HUES64 (cell line): ENCODE data around the gene CCDC146.

Experiments used
- H3K27ac ChIP-seq: 2 replicates; pipeline ENCODE4 v1.7.0; 2013; ENCODE audit warnings: low read depth, low read length, inconsistent platforms
- H3K27me3 ChIP-seq: 2 replicates; pipeline ENCODE4 v1.6.1; 2013; ENCODE audit warnings: mild to moderate bottlenecking, low read length; ENCODE audit not compliant: insufficient read depth
- H3K36me3 ChIP-seq: 2 replicates; pipeline ENCODE4 v1.6.1; 2013; ENCODE audit warnings: mild to moderate bottlenecking, low read length; ENCODE audit not compliant: insufficient read depth
- H3K4me1 ChIP-seq: 2 replicates; pipeline ENCODE4 v1.6.1; 2013; ENCODE audit warnings: mild to moderate bottlenecking, low read length, moderate library complexity; ENCODE audit not compliant: insufficient read depth
- H3K4me3 ChIP-seq: 2 replicates; pipeline ENCODE4 v1.5.1; 2013; ENCODE audit warnings: mild to moderate bottlenecking, low read length, moderate library complexity
- H3K9ac ChIP-seq: 2 replicates; pipeline ENCODE4 v1.6.1; 2013; ENCODE audit warnings: mild to moderate bottlenecking, low read depth, low read length
- H3K9me3 ChIP-seq: 2 replicates; pipeline ENCODE4 v1.6.1; 2013; ENCODE audit warnings: low read depth, low read length; ENCODE audit not compliant: insufficient read depth
- WGBS: fragments of 150-250, 120-280 bp; methylation state at CpG from one replicate; pipeline ENCODE4 v1.1.7; 2013; ENCODE audit warnings: missing lambda C conversion rate; 5-methylcytosine and 5-hydroxymethylcytosine counted together

The CCDC146 gene

DNA sequence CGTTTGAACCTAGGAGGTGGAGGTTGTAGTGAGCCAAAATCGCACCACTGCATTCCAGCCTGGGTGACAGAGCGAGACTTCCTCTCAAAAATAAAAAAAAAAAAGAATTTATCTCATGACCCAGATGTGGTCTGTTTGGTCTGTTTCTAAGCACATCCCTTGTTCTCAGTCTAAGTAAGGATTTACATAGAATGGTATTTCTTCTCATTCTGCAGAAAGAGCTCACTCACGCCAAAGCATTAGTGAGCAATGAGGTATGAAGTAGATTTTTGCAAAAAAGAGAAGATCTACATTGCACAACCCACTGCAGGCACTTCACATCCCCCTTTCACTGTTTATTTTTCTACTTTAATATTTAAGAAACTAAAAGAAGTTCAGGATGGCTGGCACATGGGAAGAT, 153.7 kb downstream of the CCDC146 start:
- Histone ChIP-seq H3K4me1 (peaks cover 4% of the 10 kb centered on the region; the same call in 1 of the 2 replicates), H3K4me3 (no peak overlapping the region), H3K36me3 (no peaks in the 10 kb centered on the region), H3K27ac (no peak overlapping the region), H3K9me3 (no peaks in the 10 kb centered on the region), H3K27me3 (no peaks in the 10 kb centered on the region), H3K9ac (no peak overlapping the region)
- WGBS: 100% methylated on average over 1 of the region's 4 CpGs

DNA sequence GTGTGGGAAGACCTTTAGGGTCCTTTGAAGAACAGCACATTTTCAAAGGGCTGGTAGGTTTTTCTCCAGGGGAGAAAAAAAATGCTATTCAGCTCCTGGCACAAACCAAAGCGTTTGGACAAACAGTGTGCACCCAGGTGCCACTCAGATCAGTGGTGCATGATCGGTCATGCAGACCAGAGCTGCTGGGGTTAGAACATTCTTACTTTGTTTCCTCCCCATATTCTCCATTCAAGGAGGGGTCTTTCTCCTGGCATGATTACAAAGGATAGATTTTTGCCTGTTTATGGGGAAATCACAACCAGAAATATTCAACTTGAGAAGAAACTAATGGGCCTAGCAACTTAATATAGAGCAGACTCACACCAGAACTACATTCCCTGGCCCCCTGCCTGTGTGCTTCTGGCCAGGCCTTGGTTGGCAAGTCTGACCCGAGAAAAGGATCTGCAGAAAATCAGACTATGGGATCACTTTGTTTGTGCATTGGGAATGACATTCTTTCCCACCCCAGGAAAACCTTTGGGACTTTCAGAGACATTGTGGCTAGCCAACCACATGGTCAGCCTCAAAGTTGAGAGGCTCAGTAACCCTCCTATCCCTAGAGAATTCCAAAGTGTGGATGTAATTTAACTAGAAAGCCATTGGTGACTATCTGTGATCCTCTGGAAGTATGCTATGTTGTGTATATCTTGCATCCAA, 159.5 kb downstream of the CCDC146 start:
- Histone ChIP-seq H3K36me3 (no peaks in the 10 kb centered on the region), H3K9ac (no peak overlapping the region), H3K9me3 (no peaks in the 10 kb centered on the region), H3K27me3 (no peaks in the 10 kb centered on the region), H3K4me1 (peaks cover 4% of the 10 kb centered on the region; the same call in 1 of the 2 replicates), H3K4me3 (no peak overlapping the region), H3K27ac (no peak overlapping the region)
- 89% methylated on average over 3 of the region's 3 CpGs for WGBS

DNA sequence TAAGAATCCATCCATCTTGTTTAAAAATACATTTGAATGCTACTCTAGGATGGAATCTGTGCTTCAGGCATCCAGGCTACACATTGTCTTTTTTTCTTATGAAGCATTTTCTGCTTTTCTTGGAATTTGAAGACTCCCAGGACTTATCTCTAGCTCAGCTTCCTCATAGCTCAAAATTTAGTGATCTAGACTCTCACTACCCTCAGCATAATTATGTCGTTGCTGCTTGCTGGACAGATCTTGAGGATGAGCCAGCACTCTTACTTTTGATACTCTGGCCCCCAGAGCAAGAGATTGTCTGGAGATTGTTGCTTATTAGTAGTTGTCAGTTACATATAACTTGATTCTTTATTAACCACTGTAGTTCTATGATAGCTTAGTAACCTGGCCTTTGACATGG, 160.5 kb downstream of the CCDC146 start:
- Histone ChIP-seq H3K9ac (no peak overlapping the region), H3K4me3 (no peak overlapping the region), H3K9me3 (no peaks in the 10 kb centered on the region), H3K36me3 (no peaks in the 10 kb centered on the region), H3K4me1 (no peaks in the 10 kb centered on the region; the same call in 1 of the 2 replicates), H3K27me3 (no peaks in the 10 kb centered on the region), H3K27ac (no peak overlapping the region)
- 88% methylated on average over 1 of the region's 1 CpG for WGBS

DNA sequence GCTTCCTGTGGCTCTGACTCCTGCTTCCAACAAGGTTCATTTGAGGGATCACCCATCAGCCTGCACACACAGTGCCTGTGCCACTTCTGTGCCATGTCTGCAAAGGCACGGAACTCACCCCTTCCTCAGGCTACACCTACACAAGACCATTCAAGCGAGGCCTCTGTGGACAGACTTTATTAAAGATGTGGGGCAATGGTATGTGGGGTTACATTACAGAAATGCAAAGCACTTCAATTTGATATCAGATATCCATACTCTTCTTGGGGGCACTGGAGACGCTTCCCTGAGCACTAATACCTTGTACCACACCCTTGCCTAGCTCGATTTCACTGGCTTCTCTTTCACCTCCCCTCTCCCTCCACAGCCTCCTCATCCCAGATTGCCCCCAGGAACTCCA, 161.6 kb downstream of the CCDC146 start:
- 91% methylated on average over 3 of the region's 4 CpGs for WGBS
- no peaks in the 10 kb centered on the region for H3K4me1 ChIP-seq
- H3K9me3 ChIP-seq: no peaks in the 10 kb centered on the region
- H3K9ac ChIP-seq: no peak overlapping the region
- no peak overlapping the region for H3K4me3 ChIP-seq
- H3K27me3 ChIP-seq: no peaks in the 10 kb centered on the region
- no peaks in the 10 kb centered on the region for H3K36me3 ChIP-seq
- no peak overlapping the region for H3K27ac ChIP-seq

DNA sequence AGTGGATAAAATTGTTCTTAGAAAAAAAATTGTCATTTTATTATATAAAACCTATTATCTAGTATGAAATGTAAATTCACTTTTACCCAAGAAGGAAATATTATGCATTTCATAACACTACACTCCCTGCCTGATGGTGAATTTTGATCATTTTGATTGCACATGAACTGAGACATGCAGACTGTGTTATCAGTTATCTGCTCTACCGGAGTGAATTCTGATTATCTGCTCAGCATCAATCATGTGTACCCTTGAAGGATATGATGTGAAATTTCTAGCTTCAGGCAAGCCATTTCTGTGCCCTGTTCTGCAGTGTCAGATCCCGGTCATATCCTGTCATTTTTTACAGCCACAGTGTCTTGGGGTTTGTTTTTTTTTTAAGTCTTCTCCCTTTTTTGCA, 162.2 kb downstream of the CCDC146 start:
- Histone ChIP-seq H3K27ac (no peak overlapping the region), H3K9me3 (no peaks in the 10 kb centered on the region), H3K4me3 (no peak overlapping the region), H3K9ac (no peak overlapping the region), H3K36me3 (no peaks in the 10 kb centered on the region), H3K27me3 (no peaks in the 10 kb centered on the region), H3K4me1 (no peaks in the 10 kb centered on the region)
- WGBS: 87% methylated on average over 2 of the region's 2 CpGs

DNA sequence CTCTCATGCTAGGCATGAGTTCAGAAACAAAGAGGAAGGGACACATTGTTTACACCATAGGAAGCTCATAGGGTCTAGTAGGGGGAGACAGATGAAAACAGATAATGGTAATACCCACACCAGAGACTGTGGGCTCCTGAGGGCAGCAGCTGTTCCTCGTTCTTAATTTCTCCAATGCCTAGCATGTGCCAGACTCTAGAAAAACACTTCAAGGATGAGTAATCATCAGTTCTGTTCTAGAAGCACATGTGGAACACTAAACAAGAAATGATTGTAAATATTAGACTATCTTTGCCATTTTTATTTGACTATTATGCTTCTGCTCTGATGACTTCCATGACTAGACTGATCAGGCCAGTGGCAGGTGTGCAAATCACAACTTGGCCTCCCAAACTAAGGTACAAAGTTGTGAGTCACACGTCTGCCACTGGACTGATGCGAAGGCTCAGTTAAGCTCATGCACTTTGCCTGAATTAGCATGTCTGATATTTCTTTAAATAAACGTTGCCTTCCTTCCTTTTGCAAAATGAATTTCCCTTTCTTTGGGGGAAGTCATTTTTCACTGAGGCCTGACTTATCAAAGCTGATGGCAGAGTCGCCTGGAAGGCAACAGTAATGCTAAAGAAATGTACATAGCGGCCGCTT, 166.4 kb downstream of the CCDC146 start:
- Histone ChIP-seq H3K4me3 (no peak overlapping the region), H3K27me3 (no peaks in the 10 kb centered on the region), H3K27ac (no peak overlapping the region), H3K9ac (no peak overlapping the region), H3K9me3 (no peaks in the 10 kb centered on the region), H3K4me1 (no peaks in the 10 kb centered on the region), H3K36me3 (no peaks in the 10 kb centered on the region)
- WGBS: 88% methylated on average over 7 of the region's 7 CpGs

DNA sequence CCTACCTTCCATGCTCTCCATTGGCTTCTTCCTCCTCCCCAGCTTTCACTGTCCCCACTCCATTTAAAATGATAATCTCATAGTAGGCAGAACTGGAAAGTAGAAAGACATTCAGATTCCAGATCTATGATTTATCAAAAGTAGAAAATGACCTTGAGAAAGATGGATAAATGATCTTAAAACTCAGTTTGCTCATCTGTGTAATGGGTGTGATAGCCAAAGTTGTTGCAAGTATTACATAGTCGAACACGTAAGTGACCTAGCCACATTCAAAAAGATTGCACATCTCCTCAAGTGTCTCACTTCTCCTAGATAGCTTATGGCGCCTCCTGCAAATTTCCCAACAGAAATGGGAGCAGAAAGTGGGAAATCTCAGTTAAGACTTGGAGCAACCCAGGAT, 167.0 kb downstream of the CCDC146 start:
- Histone ChIP-seq H3K27ac (no peak overlapping the region), H3K36me3 (no peaks in the 10 kb centered on the region), H3K9ac (no peak overlapping the region), H3K9me3 (no peaks in the 10 kb centered on the region), H3K4me1 (no peaks in the 10 kb centered on the region), H3K27me3 (no peaks in the 10 kb centered on the region), H3K4me3 (no peak overlapping the region)
- 97% methylated on average over 3 of the region's 3 CpGs for WGBS

DNA sequence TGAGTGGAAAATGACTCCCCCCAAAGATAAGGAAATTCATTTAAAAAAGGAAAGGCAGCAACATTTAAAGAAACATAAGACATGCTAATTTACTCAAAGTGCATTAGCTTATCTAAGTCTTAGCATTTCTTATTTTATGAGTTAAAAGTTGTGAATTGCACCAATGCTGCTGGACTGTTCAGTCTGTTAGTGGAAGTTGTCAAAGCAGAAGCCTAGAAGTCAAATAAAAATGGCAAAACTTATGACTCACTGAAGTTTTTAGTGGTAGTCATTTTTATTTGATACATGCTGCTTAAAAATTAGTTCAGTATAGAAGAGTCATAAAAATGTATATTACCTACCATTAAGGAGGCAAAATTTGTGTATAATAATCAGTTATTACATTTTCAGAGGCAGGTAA, 168.0 kb downstream of the CCDC146 start:
- Histone ChIP-seq H3K4me3 (no peak overlapping the region), H3K9ac (no peak overlapping the region), H3K27me3 (no peaks in the 10 kb centered on the region), H3K36me3 (no peaks in the 10 kb centered on the region), H3K27ac (no peak overlapping the region), H3K9me3 (no peaks in the 10 kb centered on the region), H3K4me1 (no peaks in the 10 kb centered on the region)

DNA sequence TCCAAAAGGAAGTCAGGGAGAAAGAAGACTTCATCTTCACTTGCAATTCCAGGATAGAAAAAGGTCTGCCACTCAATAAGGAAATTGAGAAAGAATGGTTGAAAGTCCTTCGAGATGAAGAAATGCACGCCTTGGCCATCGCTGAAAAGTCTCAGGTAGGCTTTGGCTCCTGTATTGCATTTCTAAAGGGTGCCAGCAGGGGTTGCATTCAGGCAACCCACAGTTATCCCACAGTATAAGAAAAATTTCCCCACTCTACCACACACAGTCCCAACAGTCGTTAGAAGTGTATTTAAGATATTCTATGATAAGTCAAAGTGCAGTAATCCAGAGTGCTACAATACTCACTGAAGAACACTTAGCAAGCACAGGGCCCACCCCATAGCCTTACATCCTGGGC, 170.6 kb downstream of the CCDC146 start:
- H3K4me3 ChIP-seq: no peak overlapping the region
- no peak overlapping the region for H3K9ac ChIP-seq
- no peaks in the 10 kb centered on the region for H3K36me3 ChIP-seq
- no peaks in the 10 kb centered on the region for H3K4me1 ChIP-seq
- no peaks in the 10 kb centered on the region for H3K9me3 ChIP-seq
- 81% methylated on average over 3 of the region's 4 CpGs for WGBS
- H3K27ac ChIP-seq: no peak overlapping the region
- no peaks in the 10 kb centered on the region for H3K27me3 ChIP-seq

DNA sequence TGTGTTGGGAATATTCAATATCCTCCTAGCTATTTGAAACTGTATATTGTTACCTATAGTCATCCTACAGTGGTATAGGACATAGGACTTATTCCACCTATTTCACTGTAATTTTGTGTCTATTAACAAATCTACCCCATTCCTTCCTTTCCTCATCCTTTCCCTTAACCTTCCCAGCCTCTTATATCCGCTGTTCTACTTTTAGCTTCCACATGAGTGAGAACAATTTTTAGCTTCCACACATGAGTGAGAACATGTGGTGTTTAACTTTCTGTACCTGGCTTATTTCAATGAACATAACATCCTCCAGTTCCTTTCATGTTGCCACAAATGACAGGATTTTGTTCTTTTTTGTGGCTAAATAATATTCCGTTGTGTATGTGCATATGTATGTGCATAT, 173.1 kb downstream of the CCDC146 start:
- Histone ChIP-seq H3K4me1 (no peaks in the 10 kb centered on the region), H3K9ac (no peak overlapping the region)
- 95% methylated on average over 2 of the region's 2 CpGs for WGBS

DNA sequence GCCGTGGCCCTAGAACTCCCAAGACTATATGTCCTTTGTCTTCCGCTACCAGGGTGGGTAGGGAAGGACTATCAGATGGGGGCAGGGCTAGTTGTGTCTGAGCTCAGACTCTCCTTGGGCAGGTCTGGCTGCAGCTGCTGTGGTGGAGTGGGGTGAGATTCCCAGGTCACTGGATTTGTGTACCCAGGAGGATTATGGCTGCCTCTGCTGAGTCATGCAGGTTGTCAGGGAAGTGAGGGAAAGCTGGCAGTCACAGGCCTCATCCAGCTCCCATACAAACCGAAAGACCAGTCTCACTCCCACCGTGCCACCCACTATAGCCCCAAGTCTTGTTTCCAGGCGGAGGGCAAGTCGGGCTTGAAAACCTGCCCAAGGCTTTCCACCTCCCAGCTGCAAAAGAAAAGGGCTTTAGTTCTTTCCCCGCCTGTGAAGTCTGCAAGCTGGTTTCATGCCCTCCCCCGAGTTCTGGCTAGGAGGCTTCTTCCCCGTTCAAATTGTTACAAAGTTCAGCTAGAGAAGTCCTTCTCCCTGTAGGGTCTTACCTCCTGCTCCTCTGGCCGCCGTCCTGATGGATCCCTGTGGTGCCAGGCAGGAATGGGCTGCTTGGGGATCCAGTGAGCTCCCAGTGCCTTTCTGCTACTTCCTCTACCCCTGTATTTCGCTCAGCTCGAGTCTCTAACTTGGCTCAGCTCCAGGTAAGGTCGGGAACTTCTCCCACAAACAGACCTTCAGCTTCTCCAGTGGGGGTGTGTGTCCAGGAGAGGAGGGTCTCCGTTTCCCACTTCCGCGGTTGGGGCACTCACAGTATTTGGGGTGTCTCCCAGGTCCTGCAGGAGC, 184.0 kb downstream of the CCDC146 start:
- H3K27ac ChIP-seq: no peak overlapping the region
- H3K4me1 ChIP-seq: peaks cover 6% of the 10 kb centered on the region
- H3K9me3 ChIP-seq: no peaks in the 10 kb centered on the region

More for the DNA sequence above, 173.1 kb downstream of the CCDC146 start:
- Histone ChIP-seq H3K27me3 (no peaks in the 10 kb centered on the region), H3K9me3 (no peaks in the 10 kb centered on the region), H3K36me3 (no peaks in the 10 kb centered on the region), H3K27ac (no peak overlapping the region), H3K4me3 (no peak overlapping the region)

More for the DNA sequence above, 184.0 kb downstream of the CCDC146 start:
- Histone ChIP-seq H3K4me3 (no peak overlapping the region), H3K36me3 (no peaks in the 10 kb centered on the region), H3K9ac (no peak overlapping the region), H3K27me3 (no peaks in the 10 kb centered on the region)
- WGBS: 88% methylated on average over 17 of the region's 17 CpGs
